CD4-positive, alpha-beta T cell (primary cell): ENCODE measurements around the gene AVPR2. TPM values are rescaled to one million over a fixed set of nuclear protein-coding genes. Genes with fewer than 3 reads are reported as not detected.

Experiments
- ATAC-seq: fragments of 200-7000 bp; cut with Tn5 transposase; one replicate; pipeline ENCODE4 v1.10.0; 2022; ENCODE audit warnings: mild to moderate bottlenecking; ENCODE audit not compliant: poor library complexity
- CTCF ChIA-PET: fragments of 350-600 bp; sonication (Branson Sonifier 250); formaldehyde crosslinking; loops from one replicate; lab custom pipeline; 2021; ENCODE audit warnings: antibody characterized with exemption, inconsistent platforms; lab: Charles Lee
- POLR2A ChIA-PET: fragments of 350-600 bp; sonication (Branson Sonifier 250); formaldehyde crosslinking; loops from one replicate; lab custom pipeline; 2021; ENCODE audit warnings: antibody characterized with exemption, inconsistent platforms; lab: Charles Lee
- DNase-seq, 14 experiments: peaks; one replicate each; pipeline ENCODE4 v3.0.0-alpha.2; 2013 to 2020; ENCODE audit warnings: mixed read lengths in 2 of 14
- H3K27ac ChIP-seq, 2 donors: one replicate each; pipeline versions ENCODE4 v1.5.1 to v1.7.0; 2013; ENCODE audit warnings: low read length in 2 of 2, low read depth in 1 of 2, mild to moderate bottlenecking in 1 of 2
- H3K27me3 ChIP-seq, 2 experiments: 1 replicate in 1 of 2; 2 replicates in 1 of 2; pipeline versions ENCODE4 v1.6.1 to v1.7.0; 2013; ENCODE audit warnings: low read length in 2 of 2, control low read depth in 1 of 2, mild to moderate bottlenecking in 1 of 2, moderate library complexity in 1 of 2; ENCODE audit not compliant: insufficient read depth in 2 of 2, control insufficient read depth in 1 of 2
- H3K36me3 ChIP-seq: one replicate; pipeline ENCODE4 v1.6.1; 2013; ENCODE audit warnings: low read length, control low read depth; ENCODE audit not compliant: insufficient read depth
- H3K4me1 ChIP-seq: one replicate; pipeline ENCODE4 v1.6.1; 2013; ENCODE audit warnings: low read length, control low read depth; ENCODE audit not compliant: insufficient read depth
- H3K4me3 ChIP-seq: one replicate; pipeline ENCODE4 v1.5.1; 2013; ENCODE audit warnings: mild to moderate bottlenecking, low read length, moderate library complexity
- H3K9me3 ChIP-seq, 2 experiments: 1 replicate in 1 of 2; 2 replicates in 1 of 2; pipeline versions ENCODE4 v1.6.1 to v1.7.0; 2013; ENCODE audit warnings: low read length in 2 of 2, mild to moderate bottlenecking in 2 of 2, control low read depth in 1 of 2, moderate library complexity in 1 of 2; ENCODE audit not compliant: control insufficient read depth in 1 of 2, insufficient read depth in 1 of 2
- H3K27ac Mint-ChIP-seq: one replicate; pipeline ENCODE4 v1.8.0; 2020; ENCODE audit warnings: mixed read lengths
- H3K27me3 Mint-ChIP-seq: one replicate; pipeline ENCODE4 v1.8.0; 2021; ENCODE audit warnings: mixed read lengths
- H3K36me3 Mint-ChIP-seq: one replicate; pipeline ENCODE4 v1.8.0; 2021; ENCODE audit warnings: low read depth, mixed read lengths
- H3K4me1 Mint-ChIP-seq: one replicate; pipeline ENCODE4 v1.8.0; 2021; ENCODE audit warnings: low read depth, mixed read lengths
- H3K4me3 Mint-ChIP-seq: one replicate; pipeline ENCODE4 v1.8.0; 2020; ENCODE audit warnings: mild to moderate bottlenecking, mixed read lengths
- H3K9me3 Mint-ChIP-seq: one replicate; pipeline ENCODE4 v1.8.0; 2020; ENCODE audit warnings: mixed read lengths
- CTCF ChIP-seq: fragments of 200-600 bp; IDR thresholded peaks from one replicate; pipeline ENCODE4 v1.8.0; 2022; ENCODE audit warnings: antibody characterized with exemption, mild to moderate bottlenecking
- intact Hi-C, 2 experiments: fragments of 100-400 bp; cut with DNase I in 1 of 2; cut with micrococcal nuclease in 1 of 2; formaldehyde crosslinking; loops; one replicate each; pipeline versions ENCODE4 v1.15.1 to v1.9.0; 2023 to 2025; cut with DNase I, micrococcal nuclease
- total RNA-seq, 174 experiments: library from RNA in 2 of 174; stranded (reverse) in 2 of 174; gene quantifications; one replicate each; pipeline ENCODE4 v1.2.3 and lab custom pipeline; 2021 to 2026

AVPR2 gene
- total RNA-seq, 2 experiments from 2014 or later, result not detected

- Histone ChIP-seq H3K36me3 (peaks cover 78% of the 10 kb centered on the region), H3K27ac (no peak overlapping the region), H3K4me3 (no peak overlapping the region), H3K9me3 (no peaks in the 10 kb centered on the region), H3K4me1 (peaks cover 29% of the 10 kb centered on the region), H3K27me3 (no peaks in the 10 kb centered on the region)
- no peak for ATAC-seq
- POLR2A ChIA-PET, result interaction anchor here (1.1 to 10.3 kb wide), 3 partner anchors 17 to 26 kb away, joined by 3 to 196 read pairs (median 4); partner anchors contain the start of genes ARHGAP4 and HCFC1
- CTCF ChIA-PET, result interaction anchor here (1.0 to 1.8 kb wide), 2 partner anchors 27 to 29 kb away, joined by 3 to 4 read pairs; no protein-coding TSS in a partner anchor
- no peak for TF ChIP-seq CTCF
- H3K4me3 Mint-ChIP-seq, result no peak overlapping the region
- no peak for DNase-seq
- no peaks in the 10 kb centered on the region for H3K9me3 Mint-ChIP-seq
- H3K27ac Mint-ChIP-seq, result no peak overlapping the region
- H3K27me3 Mint-ChIP-seq, result no peaks in the 10 kb centered on the region
- intact Hi-C loops, result loop anchor here in 1 of 2 experiments (5.0 kb wide), 1 partner anchor 265 kb away; the partner anchor contains the start of gene SLC6A8
- H3K36me3 Mint-ChIP-seq, result peaks cover 51% of the 10 kb centered on the region
- H3K4me1 Mint-ChIP-seq, result peaks cover 15% of the 10 kb centered on the region
These were observed 47.4 kb downstream of the AVPR2 start for GRCh38 chrX:153951683-153952372.

- Mint-ChIP-seq H3K36me3 (peaks cover 55% of the 10 kb centered on the region), H3K4me3 (no peak overlapping the region), H3K27me3 (no peaks in the 10 kb centered on the region), H3K27ac (no peak overlapping the region), H3K4me1 (peaks cover 11% of the 10 kb centered on the region), H3K9me3 (no peaks in the 10 kb centered on the region)
- POLR2A ChIA-PET, result interaction anchor here (1.1 to 1.2 kb wide), 2 partner anchors 17 to 19 kb away, joined by 3 to 4 read pairs; partner anchors contain the start of gene HCFC1
- H3K9me3 ChIP-seq, result no peaks in the 10 kb centered on the region
- CTCF ChIA-PET, result no interaction called here
- H3K4me1 ChIP-seq, result peaks cover 22% of the 10 kb centered on the region
- ATAC-seq, result no peak
- intact Hi-C loops, result loop anchor here (1.0 to 5.0 kb wide), 2 partner anchors 188 to 265 kb away; partner anchors contain the start of genes PLXNB3 (in 2 of the 2) and SLC6A8 (in 1 of the 2)
- H3K4me3 ChIP-seq, result no peak overlapping the region
- no peaks in the 10 kb centered on the region for H3K27me3 ChIP-seq
- no peak for TF ChIP-seq CTCF
- peaks cover 85% of the 10 kb centered on the region for H3K36me3 ChIP-seq
- no peak overlapping the region for H3K27ac ChIP-seq
- DNase-seq, result no peak
These were observed 48.0 kb downstream of the AVPR2 start for GRCh38 chrX:153952373-153953026.

- H3K27me3 ChIP-seq, result no peaks in the 10 kb centered on the region
- H3K4me1 Mint-ChIP-seq, result peaks cover 9% of the 10 kb centered on the region
- peaks cover 56% of the 10 kb centered on the region for H3K36me3 Mint-ChIP-seq
- H3K27me3 Mint-ChIP-seq, result no peaks in the 10 kb centered on the region
- intact Hi-C loops, result loop anchor here (1.0 to 5.0 kb wide), 2 partner anchors 189 to 266 kb away; partner anchors contain the start of genes PLXNB3 (in 2 of the 2) and SLC6A8 (in 1 of the 2)
- no peaks in the 10 kb centered on the region for H3K9me3 Mint-ChIP-seq
- H3K27ac Mint-ChIP-seq, result no peak overlapping the region
- peaks cover 18% of the 10 kb centered on the region for H3K4me1 ChIP-seq
- DNase-seq (peak; percentile 62 to 84 (median 76)), ATAC-seq (peak; percentile 81)
- H3K4me3 ChIP-seq, result no peak overlapping the region
- H3K36me3 ChIP-seq, result peaks cover 93% of the 10 kb centered on the region
- ChIA-PET CTCF (no interaction called here), POLR2A (interaction anchor here (1.1 to 1.2 kb wide), 2 partner anchors 9 to 18 kb away, joined by 3 read pairs; partner anchors contain the start of genes HCFC1 and RENBP)
- H3K4me3 Mint-ChIP-seq, result peak overlapping the region; percentile 25
- no peak overlapping the region for H3K27ac ChIP-seq
- TF ChIP-seq CTCF, result peak; percentile 79
- H3K9me3 ChIP-seq, result no peaks in the 10 kb centered on the region
These were observed 48.9 kb downstream of the AVPR2 start for GRCh38 chrX:153953342-153953830.
